IPS-18c (cell line): ENCODE data around the gene SRGAP1.
"Not testable (repeated sequence)": the region's sequence is repeated elsewhere in the genome, so short reads cannot be mapped to it uniquely, and the experiment has no call there.

Source experiments
- H3K4me3 ChIP-seq: 2 replicates; pipeline ENCODE4 v1.7.0; 2013; ENCODE audit warnings: low read depth, mild to moderate bottlenecking, low read length, moderate library complexity; ENCODE audit not compliant: insufficient read depth
- H3K9me3 ChIP-seq: one replicate; pipeline ENCODE4 v1.6.1; 2013; ENCODE audit warnings: mild to moderate bottlenecking, low read length, moderate library complexity; ENCODE audit not compliant: control insufficient read depth, insufficient read depth

SRGAP1 gene

GRCh38 chr12:64147011-64147631 is 302.6 kb downstream of the SRGAP1 start:
- Histone ChIP-seq H3K4me3 (no peak overlapping the region), H3K9me3 (no peaks in the 10 kb centered on the region)

DNA sequence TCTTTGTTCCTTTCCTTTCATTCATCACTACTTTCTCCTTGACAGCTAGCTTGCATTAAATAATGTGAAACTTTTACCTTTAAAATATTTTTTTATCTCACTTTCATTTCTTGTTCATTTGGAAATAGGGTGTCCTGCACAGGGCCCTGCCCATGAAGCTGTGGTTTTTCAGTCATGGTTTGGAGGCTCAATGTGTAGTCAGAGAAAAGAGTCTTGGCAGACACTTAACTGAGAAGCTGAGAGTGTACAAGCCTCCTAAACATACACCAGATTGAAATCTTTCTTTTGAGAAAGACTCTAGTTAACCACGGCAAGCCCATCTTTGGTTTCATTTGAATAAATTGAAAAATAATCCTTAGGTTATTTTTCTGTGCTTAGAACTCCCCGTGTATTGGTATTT is 303.4 kb downstream of the SRGAP1 start:
- no peaks in the 10 kb centered on the region for H3K9me3 ChIP-seq
- H3K4me3 ChIP-seq: no peak overlapping the region

- Histone ChIP-seq H3K9me3 (no peaks in the 10 kb centered on the region), H3K4me3 (no peak overlapping the region)
Observed at GRCh38 chr12:64154677-64155076, 310.2 kb downstream of the SRGAP1 start.

DNA sequence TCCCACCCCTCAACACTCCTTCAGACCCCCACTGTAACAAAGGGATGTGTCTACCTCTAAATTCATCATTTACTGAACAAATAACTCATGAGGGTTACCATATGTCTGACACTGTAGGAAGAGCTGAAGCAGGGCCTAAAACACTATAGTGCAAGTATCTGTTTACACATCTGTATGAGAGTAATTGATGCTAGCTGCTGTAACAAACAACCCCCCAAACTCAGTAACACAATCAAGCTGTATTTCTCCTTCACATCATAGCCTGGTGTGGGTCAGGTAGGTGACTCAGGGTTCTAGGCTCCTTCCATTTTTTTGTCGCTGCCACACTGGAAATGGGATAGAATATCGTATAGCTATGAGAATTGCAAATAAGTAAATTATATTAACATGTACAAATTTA is 312.6 kb downstream of the SRGAP1 start:
- Histone ChIP-seq H3K9me3 (no peaks in the 10 kb centered on the region), H3K4me3 (no peak overlapping the region)

DNA sequence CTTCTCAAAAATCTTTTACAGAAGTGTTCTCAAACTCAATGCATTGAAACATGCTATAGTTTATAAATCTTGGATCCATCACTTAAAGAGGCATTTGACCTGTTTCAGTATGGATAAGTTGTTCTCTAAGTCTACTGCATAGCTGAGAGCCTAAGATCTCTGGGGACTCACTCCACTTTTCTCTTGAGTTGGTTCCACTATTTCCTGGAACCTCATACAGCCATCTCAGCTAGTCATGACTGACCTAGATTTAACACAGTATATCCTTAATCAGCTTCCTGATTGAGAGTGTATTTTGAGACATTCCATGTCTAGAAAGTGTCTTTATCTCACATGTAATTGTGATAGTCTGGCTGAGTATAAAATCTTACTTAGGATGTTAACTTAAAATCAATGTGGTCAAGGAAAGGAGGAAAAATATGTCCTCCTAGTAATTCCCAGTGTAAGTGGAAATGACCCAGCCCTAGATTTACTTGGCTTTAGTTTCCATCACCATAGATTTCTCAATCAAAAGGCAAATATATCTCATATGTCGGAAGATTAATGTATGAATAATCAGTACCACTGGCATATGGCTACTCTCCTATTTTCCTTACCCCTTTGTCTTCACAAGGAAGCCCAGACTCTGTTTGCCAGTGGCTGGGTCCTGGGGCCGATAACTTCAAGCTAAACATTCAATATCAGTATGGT is 315.7 kb downstream of the SRGAP1 start:
- no peaks in the 10 kb centered on the region for H3K9me3 ChIP-seq
- H3K4me3 ChIP-seq: no peak overlapping the region

GRCh38 chr12:64160711-64161060 is 316.2 kb downstream of the SRGAP1 start:
- H3K4me3 ChIP-seq: no peak overlapping the region

GRCh38 chr12:64166606-64167005 is 322.1 kb downstream of the SRGAP1 start:
- not testable (repeated sequence) for H3K9me3 ChIP-seq, H3K4me3 ChIP-seq

More at GRCh38 chr12:64160711-64161060, 316.2 kb downstream of the SRGAP1 start:
- H3K9me3 ChIP-seq: no peaks in the 10 kb centered on the region

DNA sequence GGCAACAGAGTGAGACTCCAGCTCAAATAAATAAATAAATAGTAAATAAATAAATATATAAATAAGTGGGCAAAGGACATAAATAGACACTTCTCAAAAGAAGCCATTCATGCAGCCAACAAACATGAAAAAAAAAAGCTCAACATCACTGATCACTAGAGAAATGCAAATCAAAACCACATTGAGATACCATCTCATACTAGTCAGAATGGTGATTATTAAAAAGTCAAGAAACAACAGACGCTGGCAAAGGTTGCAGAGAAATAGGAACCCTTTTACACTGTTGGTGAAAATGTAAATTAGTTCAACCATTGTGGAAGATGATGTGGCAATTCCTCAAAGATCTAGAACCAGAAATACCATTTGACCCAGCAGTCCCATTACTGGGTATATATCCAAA is 322.5 kb downstream of the SRGAP1 start:
- H3K9me3 ChIP-seq: not testable (repeated sequence)

DNA sequence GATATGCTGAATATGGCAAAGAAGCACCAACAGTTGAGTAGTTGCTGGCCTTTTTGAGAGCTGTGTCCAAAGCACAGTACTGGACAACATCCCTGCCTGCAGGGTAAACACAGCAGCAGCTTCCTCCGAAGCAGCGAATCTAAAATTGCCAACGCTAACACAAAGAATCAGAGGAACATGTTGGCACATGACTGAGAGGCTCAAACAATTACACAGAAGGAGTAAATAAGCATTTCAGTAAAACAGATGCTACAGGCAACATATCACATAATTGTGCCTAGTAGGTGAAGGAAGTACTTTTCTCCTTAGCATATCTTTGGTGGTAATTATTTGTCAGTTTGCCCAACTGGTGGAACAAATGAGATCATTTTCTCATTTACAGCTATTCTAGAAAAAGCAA is 325.5 kb downstream of the SRGAP1 start:
- Histone ChIP-seq H3K9me3 (no peaks in the 10 kb centered on the region), H3K4me3 (no peak overlapping the region)

More for the DNA sequence above, 322.5 kb downstream of the SRGAP1 start:
- H3K4me3 ChIP-seq: not testable (repeated sequence)

DNA sequence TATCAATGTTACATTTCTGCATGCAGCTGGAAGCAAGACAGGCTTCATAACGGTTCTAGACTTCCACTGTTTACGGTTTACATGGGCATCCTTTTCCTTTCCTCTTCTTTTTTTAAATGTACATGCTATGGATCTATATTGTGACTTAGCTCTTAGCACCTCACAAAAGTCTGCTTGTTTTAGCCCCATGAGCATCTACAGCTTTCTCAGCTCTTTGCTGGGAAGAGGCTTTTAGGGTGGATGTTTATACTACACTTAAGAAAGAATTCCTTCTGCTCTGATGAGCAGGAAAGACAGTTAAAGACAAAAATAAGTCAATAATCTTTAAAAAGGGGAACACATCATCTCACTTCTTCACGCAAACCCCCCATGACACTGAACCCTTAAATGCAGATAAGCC is 326.2 kb downstream of the SRGAP1 start:
- H3K9me3 ChIP-seq: no peaks in the 10 kb centered on the region
- no peak overlapping the region for H3K4me3 ChIP-seq

DNA sequence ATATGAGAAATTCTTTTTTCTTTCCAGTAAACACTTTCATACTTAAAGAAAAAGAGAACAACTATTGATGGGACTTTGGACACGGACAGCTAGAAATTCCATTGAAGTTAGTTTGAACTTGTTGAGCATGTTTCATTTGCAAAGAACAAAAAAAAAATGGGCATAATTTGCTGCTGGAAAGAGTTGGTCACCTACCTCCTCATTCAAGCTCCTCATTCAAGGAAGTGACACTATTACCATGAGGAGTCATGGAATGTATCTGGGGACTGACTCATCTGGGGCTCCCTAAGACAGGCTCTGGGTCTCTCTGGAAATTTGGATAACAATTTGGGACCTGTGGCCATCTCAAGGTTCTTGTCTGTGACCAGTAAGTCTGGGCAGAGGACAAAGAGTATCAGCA is 327.2 kb downstream of the SRGAP1 start:
- H3K4me3 ChIP-seq: no peak overlapping the region

DNA sequence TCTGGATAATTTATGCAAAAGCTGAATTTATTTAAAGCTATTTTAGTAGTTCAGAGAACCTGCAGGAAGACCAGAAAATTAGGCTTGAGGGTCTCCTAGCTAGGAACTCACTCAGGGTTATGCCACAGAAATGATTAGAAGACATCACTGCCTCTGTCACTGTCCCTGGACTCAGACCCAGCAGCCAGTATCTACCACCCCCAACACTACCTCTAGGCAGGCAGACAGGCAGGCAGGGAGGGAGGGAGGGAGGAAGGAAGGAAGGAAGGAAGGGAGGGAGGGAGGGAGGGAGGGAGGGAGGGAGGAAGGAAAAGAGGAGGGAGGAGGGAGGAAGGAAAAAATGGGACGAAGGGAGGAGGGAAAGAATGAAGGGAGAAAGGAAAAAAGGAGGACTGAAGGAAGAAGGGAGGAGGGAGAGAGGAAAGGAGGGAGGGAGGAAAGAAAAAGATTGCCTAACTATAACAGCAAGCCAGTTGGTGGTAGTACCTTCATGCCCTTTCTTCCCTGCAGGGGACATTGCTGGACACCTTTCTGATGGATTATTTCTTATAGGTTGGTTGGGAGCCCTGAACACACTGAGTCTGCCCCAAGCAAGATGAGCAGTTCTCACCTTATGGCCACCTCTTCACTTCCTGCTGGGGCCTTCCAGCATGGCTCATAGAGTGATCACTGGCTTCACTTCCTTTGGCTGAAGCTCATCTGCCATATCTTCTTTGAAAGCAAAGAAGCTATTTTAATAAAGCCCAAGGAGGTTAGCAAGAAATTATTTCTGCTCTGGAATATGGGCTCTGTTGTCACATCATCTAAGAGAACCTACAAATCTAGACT is 327.9 kb downstream of the SRGAP1 start:
- H3K4me3 ChIP-seq: no peak overlapping the region
- no peaks in the 10 kb centered on the region for H3K9me3 ChIP-seq

More for the DNA sequence above, 327.2 kb downstream of the SRGAP1 start:
- H3K9me3 ChIP-seq: no peaks in the 10 kb centered on the region

DNA sequence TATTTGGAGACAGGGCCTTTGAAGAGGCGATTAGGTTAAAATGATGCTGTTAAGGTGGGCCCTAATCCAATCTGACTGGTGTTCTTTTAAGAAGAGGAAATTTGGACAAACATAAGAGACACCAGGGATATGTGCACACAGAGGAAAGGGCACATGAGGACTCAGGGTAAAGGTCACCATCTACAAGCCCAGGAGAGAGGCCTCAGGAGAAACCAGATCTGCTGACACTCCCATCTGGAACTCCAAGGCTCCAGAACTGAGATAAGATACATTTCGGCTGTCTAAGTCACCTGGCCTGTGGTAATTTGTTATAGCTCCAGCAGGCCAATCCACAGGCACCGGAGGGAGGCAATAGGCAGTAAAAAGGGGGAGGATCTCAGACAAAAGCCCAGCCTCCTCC is 329.0 kb downstream of the SRGAP1 start:
- Histone ChIP-seq H3K9me3 (no peaks in the 10 kb centered on the region), H3K4me3 (no peak overlapping the region)

- no peak overlapping the region for H3K4me3 ChIP-seq
- H3K9me3 ChIP-seq: no peaks in the 10 kb centered on the region
Observed at GRCh38 chr12:64175254-64175945, 330.9 kb downstream of the SRGAP1 start.

- Histone ChIP-seq H3K4me3 (no peak overlapping the region), H3K9me3 (no peaks in the 10 kb centered on the region)
Observed at GRCh38 chr12:64177001-64177400, 332.5 kb downstream of the SRGAP1 start.

DNA sequence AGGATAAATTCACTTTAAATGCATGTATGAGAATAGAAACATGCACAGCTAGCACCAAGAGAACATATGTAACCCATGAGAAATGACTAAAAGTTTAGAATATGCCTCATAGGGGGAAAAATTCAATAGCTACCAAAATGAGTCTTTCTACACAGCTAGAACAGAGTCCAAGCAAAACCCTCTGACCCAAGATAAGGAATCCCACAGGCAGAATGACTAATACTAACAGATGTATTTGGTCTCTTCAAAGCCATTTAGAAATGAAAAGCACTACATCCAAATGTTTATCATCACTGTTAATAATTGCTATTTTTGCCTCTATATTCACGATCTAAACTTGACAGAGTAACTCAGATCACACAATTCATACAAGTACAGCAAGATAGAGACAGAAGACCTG is 333.6 kb downstream of the SRGAP1 start:
- no peak overlapping the region for H3K4me3 ChIP-seq
- no peaks in the 10 kb centered on the region for H3K9me3 ChIP-seq

- Histone ChIP-seq H3K4me3 (no peak overlapping the region), H3K9me3 (no peaks in the 10 kb centered on the region)
Observed at GRCh38 chr12:64180951-64181350, 336.5 kb downstream of the SRGAP1 start.
